HG03432 (cell line): ENCODE data around the gene RSBN1L.
A peak's percentile ranks its signal among the peaks of the same experiment; 100 is the strongest.
"Not testable (repeated sequence)": the region's sequence is repeated elsewhere in the genome, so short reads cannot be mapped to it uniquely, and the experiment has no call there.

Experiments
- ATAC-seq: cut with Tn5 transposase; IDR thresholded peaks from one replicate; pipeline ENCODE4 v1.9.1; 2021; ENCODE audit warnings: mild to moderate bottlenecking, moderate library complexity; ENCODE audit not compliant: unreplicated experiment

RSBN1L gene

DNA sequence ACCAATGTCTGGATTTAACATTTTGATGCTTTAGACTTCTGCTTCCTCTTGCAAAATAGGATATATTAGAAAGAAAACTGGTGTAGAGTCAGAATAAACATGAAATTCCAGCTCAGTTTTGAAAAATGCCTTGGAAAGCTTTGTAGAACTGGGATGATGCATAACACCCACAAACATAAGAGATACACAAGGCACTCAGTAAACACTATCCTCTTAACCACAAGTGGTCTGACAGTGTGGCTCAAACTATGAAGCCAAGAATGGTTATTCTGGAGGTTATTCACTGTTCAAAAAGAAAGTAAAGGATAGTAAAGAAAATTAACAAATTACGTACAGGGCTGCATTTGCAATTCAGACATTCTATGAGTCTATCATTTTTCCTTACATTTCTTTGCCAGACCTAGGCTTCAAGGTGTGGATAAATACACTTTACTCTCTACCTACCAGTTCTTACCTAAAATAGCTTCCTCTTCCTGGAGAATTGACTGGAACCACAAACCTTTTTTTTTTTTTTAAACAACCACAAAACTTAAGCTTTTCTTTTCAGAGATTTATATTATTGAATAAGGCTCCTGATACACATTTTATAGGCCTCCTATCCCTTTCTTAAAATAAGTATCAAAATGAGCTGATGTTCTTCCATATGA lies 9.0 kb upstream of the RSBN1L start:
- no peak for ATAC-seq

DNA sequence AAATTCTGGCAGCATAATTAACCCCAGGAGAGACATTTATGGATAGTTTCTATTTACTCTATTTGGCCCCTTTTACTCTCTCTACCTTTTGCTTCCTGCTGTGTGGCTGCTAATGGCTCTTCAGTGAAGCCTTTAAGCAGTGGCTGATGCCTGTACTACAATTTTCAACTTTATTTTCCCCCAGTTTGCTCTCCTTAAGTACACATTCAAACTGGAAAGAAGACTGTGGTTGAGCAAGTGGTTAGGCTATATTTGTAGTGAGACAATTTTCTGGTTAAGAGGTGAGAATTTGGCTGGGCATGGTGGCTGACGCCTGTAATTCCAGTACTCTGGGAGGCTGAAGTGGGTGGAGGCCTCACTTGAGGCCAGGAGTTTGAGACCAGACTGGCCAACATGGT lies 8.5 kb upstream of the RSBN1L start:
- peak; percentile 52 for ATAC-seq

DNA sequence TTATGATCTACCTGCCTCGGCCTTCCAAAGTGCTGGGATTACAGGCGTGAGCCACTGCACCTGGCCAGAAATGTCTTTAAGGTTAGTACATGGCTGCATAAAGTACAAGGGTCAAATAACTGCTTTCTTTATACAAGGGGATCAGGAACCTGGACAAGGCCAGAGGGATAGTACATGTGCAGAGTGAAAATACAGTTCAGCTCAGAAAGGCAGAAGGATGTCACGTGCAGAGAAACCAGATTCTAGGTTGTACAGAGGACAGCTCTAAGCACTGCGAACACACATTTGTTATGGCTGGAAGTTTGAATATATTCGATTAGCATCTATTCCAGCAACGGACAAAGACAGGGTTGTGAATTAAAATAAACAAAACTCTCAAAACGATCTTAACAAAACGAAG lies 6.0 kb upstream of the RSBN1L start:
- no peak for ATAC-seq

DNA sequence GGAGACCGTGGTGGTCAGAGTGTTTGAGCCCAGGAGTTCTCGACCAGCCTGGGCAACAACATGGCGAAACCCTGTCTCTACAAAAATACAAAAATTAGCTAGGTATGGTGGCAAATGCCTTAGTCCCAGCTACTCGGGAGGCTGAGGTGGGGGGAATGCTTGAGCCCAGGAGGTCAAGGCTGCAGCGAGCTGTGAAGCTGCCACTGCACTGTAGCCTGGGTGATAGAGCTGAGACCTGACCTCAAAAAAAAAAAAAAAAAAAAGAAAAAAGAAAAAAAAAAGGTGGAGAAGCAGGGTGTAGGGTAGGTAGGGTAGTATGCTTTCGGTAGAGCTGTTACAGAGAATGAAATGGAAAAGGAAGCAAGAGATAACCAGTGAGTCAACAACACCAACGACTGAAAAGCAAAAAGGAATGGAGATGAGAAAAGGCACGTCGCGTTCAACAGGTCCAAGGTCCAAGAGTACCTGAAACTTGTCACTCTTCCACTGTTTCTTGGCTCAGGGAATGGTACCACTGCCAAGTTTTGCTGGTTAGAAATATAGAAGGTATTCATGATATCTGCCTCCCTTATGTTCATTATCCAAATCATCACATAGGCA lies 4.3 kb upstream of the RSBN1L start:
- ATAC-seq = no peak

DNA sequence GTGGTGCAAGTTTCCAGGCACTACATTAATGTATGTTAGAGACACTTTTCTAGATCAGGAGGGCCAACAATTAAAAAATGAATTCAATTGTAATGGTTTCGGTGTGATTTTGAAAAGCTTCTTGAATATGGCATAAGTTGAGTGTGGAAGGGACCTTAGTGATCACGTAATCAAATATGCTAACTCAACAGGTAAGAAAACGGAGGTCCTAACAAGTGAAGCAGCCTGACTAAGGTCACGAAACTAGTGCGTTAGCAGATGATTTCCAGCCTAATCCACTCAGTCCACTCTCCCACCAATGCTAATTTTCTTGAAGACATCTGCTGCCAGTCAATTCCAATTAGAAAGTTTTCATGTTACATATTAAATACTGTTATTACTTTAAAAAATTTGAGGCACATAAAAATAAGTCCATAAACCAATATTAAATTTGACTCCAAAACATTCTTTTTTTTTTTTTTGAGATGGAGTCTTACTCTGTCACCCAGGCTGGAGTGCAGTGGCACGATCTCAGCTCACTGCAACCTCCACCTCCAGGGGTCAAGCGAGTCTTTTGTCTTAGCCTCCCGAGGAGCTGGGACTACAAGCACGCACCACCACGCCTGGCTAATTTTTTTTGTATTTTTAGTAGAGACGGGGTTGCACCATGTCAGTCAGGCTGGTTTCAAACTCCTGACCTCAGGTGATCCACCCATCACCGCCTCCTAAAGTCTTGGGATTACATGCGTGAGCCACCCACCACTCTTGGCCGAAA lies 2.3 kb upstream of the RSBN1L start:
- no peak for ATAC-seq

DNA sequence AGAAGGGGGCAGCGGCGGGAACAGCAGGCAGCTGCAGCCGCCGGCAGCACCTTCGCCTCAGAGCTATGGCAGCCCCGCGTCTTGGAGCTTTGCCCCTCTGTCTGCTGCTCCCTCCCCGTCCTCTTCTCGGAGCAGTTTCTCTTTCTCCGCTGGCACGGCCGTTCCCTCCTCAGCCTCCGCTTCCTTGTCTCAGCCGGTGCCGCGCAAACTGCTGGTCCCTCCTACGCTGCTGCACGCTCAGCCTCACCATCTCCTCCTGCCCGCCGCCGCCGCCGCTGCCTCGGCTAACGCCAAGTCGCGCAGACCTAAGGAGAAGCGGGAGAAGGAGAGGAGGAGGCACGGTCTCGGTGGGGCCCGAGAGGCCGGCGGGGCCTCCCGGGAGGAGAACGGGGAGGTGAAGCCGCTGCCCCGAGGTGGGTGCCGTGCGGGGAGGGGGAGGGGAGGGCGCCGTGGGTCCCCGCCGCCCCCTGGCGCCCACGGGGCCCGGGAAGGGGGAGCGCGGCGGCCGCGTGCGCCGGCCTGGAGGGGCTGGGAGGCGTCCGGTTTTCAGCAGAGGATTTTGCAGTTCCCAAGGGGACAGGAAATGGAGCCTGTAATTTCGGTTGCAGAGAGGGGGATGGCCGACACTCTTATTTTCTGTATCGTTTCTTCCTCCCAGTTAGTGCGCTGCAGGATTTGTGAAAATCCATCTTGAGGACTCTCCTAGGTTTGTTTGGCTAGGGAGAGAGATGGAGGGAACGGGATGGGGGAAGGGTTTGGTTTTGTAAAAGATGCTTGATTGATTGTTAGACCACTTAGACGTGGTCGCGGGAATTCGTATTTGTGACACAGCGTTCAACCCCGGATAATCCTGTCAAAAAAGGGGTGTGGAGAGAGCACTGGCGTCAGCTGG lies 630 bp downstream of the RSBN1L start:
- peak; percentile 33 for ATAC-seq

DNA sequence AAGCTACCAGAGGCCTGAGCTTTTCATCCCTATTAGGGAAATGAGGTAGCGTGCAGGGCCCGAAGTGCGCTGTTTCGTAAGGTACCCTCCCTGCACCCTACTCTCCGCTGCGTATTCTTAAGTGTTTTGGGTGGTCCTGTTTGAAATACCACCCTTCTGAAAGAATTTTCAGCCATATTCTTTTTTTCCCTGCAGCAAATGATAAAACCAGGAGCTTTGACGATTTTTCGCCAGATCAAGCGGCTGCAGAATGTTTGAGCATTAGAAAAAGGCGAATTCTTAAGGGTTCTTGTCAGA lies 1.2 kb downstream of the RSBN1L start:
- no peak for ATAC-seq

DNA sequence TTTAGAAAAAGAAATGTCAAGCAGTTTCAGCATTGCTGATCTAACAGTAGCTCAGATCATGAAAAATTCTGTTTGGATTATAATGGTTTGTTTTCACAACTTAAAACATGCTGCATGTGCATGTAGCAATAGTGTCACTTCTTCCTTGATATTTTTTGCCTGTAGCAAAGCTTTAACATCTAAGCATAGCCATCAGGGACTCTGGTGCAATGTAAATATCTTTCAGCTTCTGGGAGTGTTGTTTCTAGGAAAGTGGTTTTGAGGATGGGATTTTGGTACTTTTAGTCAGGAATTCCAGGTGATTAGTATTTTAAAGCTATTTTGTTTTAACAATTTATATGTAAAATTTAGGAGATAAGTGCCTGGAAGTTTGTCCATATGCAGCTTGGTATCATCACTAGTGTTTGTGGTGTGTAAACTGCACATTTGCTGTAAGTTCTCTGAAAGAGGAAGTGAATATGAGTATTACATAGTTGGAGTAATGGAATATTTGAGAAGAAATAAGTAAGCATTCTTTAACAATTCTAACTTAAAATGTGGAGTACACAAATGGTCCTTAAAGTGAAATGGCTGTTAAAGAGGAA lies 1.9 kb downstream of the RSBN1L start:
- no peak for ATAC-seq

DNA sequence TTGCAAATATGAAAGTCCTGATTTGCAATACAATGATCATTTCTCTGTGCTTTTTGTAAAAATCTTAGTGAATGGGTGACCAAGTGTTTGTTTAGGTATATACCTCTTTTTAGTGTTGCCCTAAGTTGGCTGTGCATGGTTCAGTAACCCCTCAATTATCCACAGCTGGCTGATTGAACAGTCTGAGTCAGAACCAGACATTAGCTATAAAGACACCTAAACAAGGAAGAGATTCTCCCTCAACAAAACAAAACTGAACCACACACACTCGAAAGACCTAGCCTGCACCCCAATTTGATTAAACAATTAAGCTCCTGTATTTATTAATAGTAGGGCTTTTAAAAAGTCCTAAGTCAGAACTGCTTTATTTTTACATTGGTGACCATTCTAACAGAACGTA lies 2.8 kb downstream of the RSBN1L start:
- peak; percentile 28 for ATAC-seq

DNA sequence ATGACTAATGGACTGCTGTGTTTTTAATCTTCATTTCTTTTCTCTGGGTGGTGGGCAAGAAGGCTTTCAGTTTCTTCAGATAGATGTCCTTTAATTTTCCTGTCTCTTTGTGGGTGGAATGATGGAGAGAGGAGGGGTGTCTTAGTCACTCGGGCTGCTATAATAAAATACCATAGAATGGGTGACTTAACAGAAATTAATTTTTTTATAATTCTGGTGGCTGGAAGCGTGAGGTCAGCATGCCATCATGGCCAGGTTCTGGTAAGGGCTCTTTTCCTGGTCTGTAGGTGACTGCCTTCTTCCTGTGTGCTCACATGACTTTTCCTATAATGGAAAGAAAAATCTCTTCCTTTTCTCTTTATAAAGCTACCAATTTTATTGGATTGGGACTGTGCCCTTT lies 6.3 kb downstream of the RSBN1L start:
- ATAC-seq = no peak

DNA sequence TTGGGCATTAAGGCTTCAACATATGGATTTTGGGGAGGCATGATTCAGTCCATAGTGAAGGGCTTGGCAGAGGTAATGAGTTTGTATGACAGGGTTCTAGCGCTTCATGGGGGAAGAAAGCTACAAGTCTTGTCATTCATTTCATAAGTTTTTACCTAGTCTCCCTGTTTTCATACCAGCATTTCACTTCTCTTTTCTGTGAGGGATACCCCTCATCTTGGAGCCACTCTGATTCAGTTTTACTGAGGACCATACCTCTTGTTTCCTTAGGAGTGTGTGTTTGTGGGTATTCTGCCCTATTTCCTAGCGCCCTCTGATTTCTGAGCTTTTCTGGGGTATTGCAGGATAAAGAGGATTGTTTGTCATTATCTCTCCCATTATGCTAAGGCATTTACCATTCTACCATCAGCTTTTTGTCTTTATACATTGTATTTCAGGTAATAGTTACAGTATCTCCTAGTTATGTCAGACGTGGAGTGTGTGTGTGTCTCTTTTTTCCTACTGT lies 6.8 kb downstream of the RSBN1L start:
- no peak for ATAC-seq

DNA sequence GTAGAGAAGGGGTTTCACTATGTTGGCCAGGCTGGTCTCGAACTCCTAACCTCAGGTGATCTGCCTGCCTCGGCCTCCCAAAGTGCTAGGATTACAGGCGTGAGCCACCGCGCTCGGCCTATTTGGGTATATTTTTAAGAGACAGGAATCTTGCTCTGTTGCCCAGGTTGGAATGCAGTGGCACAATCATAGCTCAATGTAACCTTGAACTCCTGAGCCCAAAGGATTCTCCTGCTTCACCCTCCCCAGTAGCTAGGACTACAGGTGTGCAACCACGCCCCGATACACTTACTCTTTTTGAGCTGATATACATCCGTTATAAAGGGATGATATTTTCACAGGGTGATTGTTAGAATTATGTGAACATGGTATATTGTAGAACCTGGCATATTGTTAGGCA lies 7.4 kb downstream of the RSBN1L start:
- ATAC-seq = not testable (repeated sequence)

DNA sequence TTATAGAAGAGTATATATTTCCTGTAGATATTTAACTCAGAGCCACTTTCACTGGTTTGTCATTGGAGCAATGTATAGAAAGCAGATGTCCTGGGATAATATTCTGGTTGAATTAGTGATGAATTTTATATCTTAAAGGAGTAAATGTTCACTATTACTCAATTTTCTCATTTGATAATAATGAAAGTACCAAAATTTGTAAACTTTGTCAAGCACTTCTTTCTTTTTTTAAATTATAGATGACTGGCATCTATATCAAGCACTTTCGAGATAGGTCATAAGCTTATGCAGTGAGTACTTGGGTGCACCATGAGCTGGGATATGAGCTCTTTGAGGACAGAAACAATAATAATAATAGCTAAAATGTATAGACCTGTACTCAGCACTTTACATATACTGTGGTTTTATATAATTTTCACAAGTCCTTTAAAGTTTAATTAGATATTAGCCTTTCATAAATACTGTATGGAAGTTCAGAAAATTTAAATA lies 11.3 kb downstream of the RSBN1L start:
- ATAC-seq = no peak

DNA sequence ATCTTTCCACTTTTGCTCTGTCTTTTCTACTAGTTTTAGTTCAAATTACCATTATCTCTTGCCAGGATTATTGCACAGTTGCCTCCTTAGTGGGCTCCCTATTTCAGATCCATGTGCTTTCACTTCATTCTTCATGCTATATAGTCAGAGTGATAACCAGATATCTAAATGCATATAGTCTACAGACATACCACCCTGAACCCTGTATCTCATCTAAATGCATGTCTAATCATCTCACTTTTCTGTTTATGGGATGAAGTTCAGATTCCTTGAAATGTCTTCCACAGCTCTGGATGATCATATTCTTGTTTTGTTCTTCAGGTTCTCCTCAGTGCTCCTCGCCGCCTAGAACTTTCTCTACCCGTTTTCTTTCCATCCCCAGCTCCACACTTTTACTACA lies 13.8 kb downstream of the RSBN1L start:
- ATAC-seq = no peak

DNA sequence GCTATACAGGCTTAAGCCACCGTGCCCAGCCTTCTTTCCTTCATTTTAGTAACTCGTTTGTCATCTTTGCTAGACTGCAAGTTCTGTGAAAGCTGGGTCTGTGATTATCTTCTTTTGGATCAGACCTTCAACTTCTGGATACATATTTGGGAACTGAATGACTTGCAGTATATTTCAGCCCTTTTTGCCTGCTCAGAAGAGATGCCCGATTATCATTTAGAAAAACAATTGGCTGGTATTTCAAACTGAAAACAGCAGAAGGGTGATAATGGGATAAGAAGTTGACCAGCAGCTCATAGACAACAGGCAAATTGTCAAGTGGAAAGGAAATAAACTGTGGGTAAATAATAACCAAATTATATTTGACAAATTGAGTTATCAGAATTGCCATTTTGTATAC lies 14.6 kb downstream of the RSBN1L start:
- no peak for ATAC-seq

DNA sequence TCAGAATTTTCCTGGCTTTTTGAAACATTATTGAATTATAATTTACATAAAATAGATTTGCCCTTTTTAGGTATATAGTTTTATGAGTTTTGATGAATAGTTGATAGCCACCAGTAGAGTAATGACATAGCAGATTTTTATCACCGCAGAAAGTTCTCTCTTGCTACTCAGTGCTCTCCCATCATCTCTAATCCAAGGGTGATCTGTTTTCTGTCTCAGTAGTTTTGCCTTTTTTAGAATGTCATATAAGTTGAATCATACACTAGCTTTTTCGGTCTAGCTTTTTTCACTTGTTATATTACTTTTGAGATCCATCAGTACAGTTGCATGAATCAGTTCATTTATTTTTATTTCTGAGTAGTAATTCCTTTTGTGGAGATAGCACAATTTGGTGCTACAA lies 17.9 kb downstream of the RSBN1L start:
- ATAC-seq = no peak

DNA sequence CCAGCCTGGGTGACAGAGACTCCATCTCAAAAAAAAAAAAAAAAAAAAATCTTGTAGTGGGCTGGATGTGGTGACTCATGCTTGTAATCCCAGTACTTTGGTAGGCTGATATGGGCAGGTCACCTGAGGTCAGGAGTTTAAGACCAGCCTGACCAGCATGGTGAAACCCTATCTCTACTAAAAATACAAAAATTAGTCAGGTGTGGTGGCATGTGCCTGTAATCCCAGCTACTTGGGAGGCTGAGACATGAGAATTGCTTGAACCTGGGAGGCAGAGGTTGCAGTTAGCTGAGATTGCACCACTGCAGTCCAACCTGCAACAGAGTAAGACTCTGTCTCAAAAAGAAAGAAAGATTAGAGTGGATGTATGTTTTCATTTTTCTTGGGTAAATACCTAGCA lies 18.7 kb downstream of the RSBN1L start:
- ATAC-seq = not testable (repeated sequence)

DNA sequence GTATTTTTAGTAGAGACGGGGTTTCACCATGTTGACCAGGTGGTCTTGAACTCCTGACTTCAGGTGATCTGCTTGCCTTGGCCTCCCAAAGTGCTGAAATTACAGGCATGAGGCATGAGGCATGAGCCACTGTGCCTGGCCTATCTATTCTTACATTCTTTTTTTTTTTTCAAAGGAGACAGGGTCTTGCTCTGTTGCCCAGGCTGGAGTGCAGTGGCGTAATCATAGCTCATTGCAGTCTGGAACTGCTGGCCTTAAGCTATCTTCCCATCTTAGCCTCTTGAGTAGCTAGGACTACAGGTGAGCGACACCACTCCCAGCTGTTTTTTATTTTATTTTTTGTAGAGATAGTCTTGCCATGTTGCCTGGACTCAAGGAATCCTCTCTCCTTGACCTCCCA lies 20.5 kb downstream of the RSBN1L start:
- ATAC-seq = no peak

DNA sequence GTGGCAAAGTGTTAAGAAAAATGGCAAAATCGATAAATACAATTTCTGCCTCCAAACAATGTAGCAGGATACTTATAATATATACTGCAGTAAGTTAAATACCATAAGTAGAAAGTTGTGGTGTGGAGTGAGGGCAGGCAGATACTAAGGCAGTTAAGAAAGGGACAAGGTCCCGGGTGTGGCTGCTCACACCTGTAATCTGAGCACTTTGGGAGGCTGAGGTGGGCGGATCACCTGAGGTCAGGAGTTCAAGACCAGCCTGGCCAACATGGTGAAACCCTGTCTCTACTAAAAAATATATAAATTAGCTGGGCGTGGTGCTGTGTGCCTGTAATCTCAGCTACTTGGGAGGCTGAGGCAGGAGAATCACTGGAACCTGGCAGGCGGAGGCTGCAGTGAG lies 21.3 kb downstream of the RSBN1L start:
- not testable (repeated sequence) for ATAC-seq

DNA sequence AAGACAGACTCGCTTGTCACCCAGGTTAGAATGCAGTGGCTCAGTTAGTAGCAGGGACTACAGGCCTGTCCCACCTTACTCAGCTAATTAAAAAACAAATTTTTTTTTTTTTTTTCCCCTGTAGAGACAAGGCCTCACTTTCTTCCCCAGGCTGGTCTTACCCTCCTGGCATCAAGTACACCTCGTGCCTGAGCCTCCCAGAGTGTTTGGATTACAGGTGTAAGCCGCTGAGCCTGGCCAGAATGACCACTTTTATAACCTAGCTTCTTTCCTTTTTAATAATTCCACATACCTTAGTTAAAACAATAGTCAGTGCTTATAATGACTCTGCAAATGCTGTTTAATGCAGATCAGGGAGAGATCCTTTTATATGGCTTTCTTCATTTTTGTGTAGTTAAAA lies 31.3 kb downstream of the RSBN1L start:
- ATAC-seq = no peak
